H1 (cell line): ENCODE data around the gene ZNF385B.

ENCODE experiments used
- CHD1 ChIP-seq: IDR thresholded peaks from 2 replicates; pipeline ENCODE4 v1.6.1; 2012; ENCODE audit warnings: low read depth, low read length, improper control_type of control experiment
- CHD2 ChIP-seq: IDR thresholded peaks from 2 replicates; pipeline ENCODE4 v1.6.1; 2012; ENCODE audit warnings: low read length, improper control_type of control experiment
- CREB1 ChIP-seq: IDR thresholded peaks from 2 replicates; pipeline ENCODE4 v1.6.1; 2012; ENCODE audit warnings: inconsistent platforms
- CTCF ChIP-seq, 3 experiments: IDR thresholded peaks; 1 replicate in 2 of 3; 2 replicates in 1 of 3; pipeline versions ENCODE4 v1.5.1 to v1.6.1; 2011; ENCODE audit warnings: low read length in 3 of 3, mild to moderate bottlenecking in 3 of 3, inconsistent platforms in 2 of 3, low read depth in 1 of 3, moderate library complexity in 1 of 3; ENCODE audit not compliant: insufficient read depth in 1 of 3; ENCODE audit errors: control extremely low read depth in 1 of 3
- E2F6 ChIP-seq: IDR thresholded peaks from 2 replicates; pipeline ENCODE4 v1.6.1; 2012; ENCODE audit warnings: inconsistent platforms
- EZH2 ChIP-seq: fragments of 200-600 bp; sonication (generic); IDR thresholded peaks from 2 replicates; pipeline ENCODE4 v1.7.1; 2012; ENCODE audit warnings: low read depth, mild to moderate bottlenecking, moderate library complexity, low read length, inconsistent platforms; ENCODE audit not compliant: severe bottlenecking
- JUND ChIP-seq: IDR thresholded peaks from 2 replicates; pipeline ENCODE4 v1.6.1; 2011; ENCODE audit warnings: mild to moderate bottlenecking, improper control_type of control experiment, low read length
- MAX ChIP-seq: IDR thresholded peaks from 2 replicates; pipeline ENCODE4 v1.6.1; 2012; ENCODE audit warnings: inconsistent platforms
- POLR2AphosphoS5 ChIP-seq: IDR thresholded peaks from 2 replicates; pipeline ENCODE4 v1.6.1; 2011; ENCODE audit warnings: low read depth, low read length
- RFX5 ChIP-seq: IDR thresholded peaks from 2 replicates; pipeline ENCODE4 v1.6.1; 2011; ENCODE audit warnings: low read depth, low read length, improper control_type of control experiment, borderline replicate concordance
- SP4 ChIP-seq: IDR thresholded peaks from 2 replicates; pipeline ENCODE4 v1.6.1; 2012; ENCODE audit warnings: low read length, inconsistent platforms
- SRF ChIP-seq: IDR thresholded peaks from 2 replicates; pipeline ENCODE4 v1.6.1; 2011; ENCODE audit warnings: mild to moderate bottlenecking, low read depth, low read length, moderate library complexity
- TEAD4 ChIP-seq: IDR thresholded peaks from 2 replicates; pipeline ENCODE4 v1.6.1; 2012; ENCODE audit warnings: low read depth, low read length, inconsistent platforms, mixed read lengths

- TF ChIP-seq EZH2 (no peak), JUND (no peak), CTCF (IDR thresholded peaks at IDR 0.05; ENCODE audit: control extremely low read depth in 1 of 3, insufficient read depth in 1 of 3, low read depth in 1 of 3, low read length in 3 of 3) (no peak), MAX (no peak), CHD1 (no peak), CHD2 (no peak), SRF (no peak), RFX5 (no peak), E2F6 (no peak), POLR2AphosphoS5 (no peak), TEAD4 (no peak), CREB1 (no peak), SP4 (no peak)
Observed at GRCh38 chr2:179682756-179683155, 178.7 kb downstream of the ZNF385B start.
